ENCODE data around the gene KRT16. TPM values are rescaled to one million over a fixed set of nuclear protein-coding genes. Genes with fewer than 3 reads are reported as not detected.
"Not testable (repeated sequence)": the region's sequence is repeated elsewhere in the genome, so short reads cannot be mapped to it uniquely, and the experiment has no call there.

Gene KRT16
- total RNA-seq, 1 donor from 2014 or later, result not detected

- Mint-ChIP-seq H3K27ac (no peak overlapping the region), H3K4me1 (peaks cover 7% of the 10 kb centered on the region), H3K4me3 (no peak overlapping the region), H3K36me3 (no peaks in the 10 kb centered on the region), H3K9me3 (no peaks in the 10 kb centered on the region), H3K27me3 (ENCODE audit: insufficient read depth, low read depth) (no peaks in the 10 kb centered on the region)
- no peak for DNase-seq (ENCODE audit: low spot score)
- Histone ChIP-seq H3K27ac (no peak overlapping the region), H3K27me3 (no peaks in the 10 kb centered on the region), H3K4me2 (no peak overlapping the region), H3F3A (ENCODE audit: low read depth) (peaks cover 7% of the 10 kb centered on the region), H3K9ac (no peak overlapping the region), H4K20me1 (ENCODE audit: low read depth) (no peaks in the 10 kb centered on the region), H3K4me1 (no peaks in the 10 kb centered on the region), H3K4me3 (no peak overlapping the region), H2AFZ (replicated peaks) (no peak overlapping the region), H3K36me3 (no peaks in the 10 kb centered on the region), H3K79me2 (ENCODE audit: low read depth) (no peaks in the 10 kb centered on the region), H3K9me3 (ENCODE audit: low read depth) (no peaks in the 10 kb centered on the region)
- no peak for TF ChIP-seq CTCF (IDR thresholded peaks at IDR 0.05)
- no peak for TF ChIP-seq EZH2phosphoT487 (IDR thresholded peaks at IDR 0.05)
- TF ChIP-seq EZH2 (IDR thresholded peaks at IDR 0.05), result no peak
Observed at GRCh38 chr17:41629826-41630670, 17.5 kb upstream of the KRT16 start.

- H3K9ac ChIP-seq, result no peak overlapping the region
- H3K27ac Mint-ChIP-seq, result peak overlapping the region; percentile 74
- no peak overlapping the region for H3K27ac ChIP-seq
- H3K27me3 ChIP-seq, result no peaks in the 10 kb centered on the region
- H2AFZ ChIP-seq (replicated peaks), result no peak overlapping the region
- no peaks in the 10 kb centered on the region for H4K20me1 ChIP-seq (ENCODE audit: low read depth)
- H3K4me3 Mint-ChIP-seq, result no peak overlapping the region
- H3K4me1 ChIP-seq, result no peaks in the 10 kb centered on the region
- no peaks in the 10 kb centered on the region for H3K79me2 ChIP-seq (ENCODE audit: low read depth)
- H3K27me3 Mint-ChIP-seq (ENCODE audit: insufficient read depth, low read depth), result no peaks in the 10 kb centered on the region
- TF ChIP-seq CTCF (IDR thresholded peaks at IDR 0.05) (no peak), EZH2phosphoT487 (IDR thresholded peaks at IDR 0.05) (no peak), EZH2 (IDR thresholded peaks at IDR 0.05) (no peak)
- no peak overlapping the region for H3K4me3 ChIP-seq
- H3F3A ChIP-seq (ENCODE audit: low read depth), result peaks cover under 1% of the 10 kb centered on the region
- no peaks in the 10 kb centered on the region for H3K9me3 ChIP-seq (ENCODE audit: low read depth)
- H3K36me3 ChIP-seq, result no peaks in the 10 kb centered on the region
- H3K4me2 ChIP-seq, result no peak overlapping the region
- no peak for DNase-seq (ENCODE audit: low spot score)
- no peaks in the 10 kb centered on the region for H3K9me3 Mint-ChIP-seq
- peaks cover 5% of the 10 kb centered on the region for H3K4me1 Mint-ChIP-seq
- H3K36me3 Mint-ChIP-seq, result no peaks in the 10 kb centered on the region
Observed at GRCh38 chr17:41629316-41629715, 16.7 kb upstream of the KRT16 start.

GRCh38 chr17:41628621-41629255 lies 16.2 kb upstream of the KRT16 start:
- H3K36me3 ChIP-seq; H3K4me3 ChIP-seq; H3K9me3 ChIP-seq (ENCODE audit: low read depth); H3K79me2 ChIP-seq (ENCODE audit: low read depth); H3K4me1 Mint-ChIP-seq; H3K4me2 ChIP-seq; DNase-seq (ENCODE audit: low spot score); H3F3A ChIP-seq (ENCODE audit: low read depth); H2AFZ ChIP-seq (replicated peaks); H3K9ac ChIP-seq; H3K36me3 Mint-ChIP-seq; H3K4me1 ChIP-seq; H3K27me3 ChIP-seq; H3K27ac Mint-ChIP-seq; H3K27ac ChIP-seq; H3K4me3 Mint-ChIP-seq; H4K20me1 ChIP-seq (ENCODE audit: low read depth); H3K9me3 Mint-ChIP-seq; H3K27me3 Mint-ChIP-seq (ENCODE audit: insufficient read depth, low read depth): not testable (repeated sequence)

GRCh38 chr17:41628073-41628370 lies 15.5 kb upstream of the KRT16 start:
- not testable (repeated sequence) for H3K79me2 ChIP-seq (ENCODE audit: low read depth); DNase-seq (ENCODE audit: low spot score); H3K36me3 ChIP-seq; H3K36me3 Mint-ChIP-seq; H3K4me2 ChIP-seq; H3F3A ChIP-seq (ENCODE audit: low read depth); H3K27me3 ChIP-seq; H2AFZ ChIP-seq (replicated peaks); H4K20me1 ChIP-seq (ENCODE audit: low read depth); H3K4me1 Mint-ChIP-seq; H3K27ac ChIP-seq; H3K9me3 ChIP-seq (ENCODE audit: low read depth); H3K27me3 Mint-ChIP-seq (ENCODE audit: insufficient read depth, low read depth); H3K4me1 ChIP-seq; H3K27ac Mint-ChIP-seq; H3K9me3 Mint-ChIP-seq; H3K9ac ChIP-seq; H3K4me3 ChIP-seq; H3K4me3 Mint-ChIP-seq
